Epithelial cell of esophagus (primary cell): ENCODE data around the gene TMEM123.
"Not testable (repeated sequence)": the region's sequence is repeated elsewhere in the genome, so short reads cannot be mapped to it uniquely, and the experiment has no call there.

Source experiments
- DNase-seq: peaks from one replicate; pipeline ENCODE4 v3.0.0; 2010; ENCODE audit warnings: low read depth
- H3K4me3 ChIP-seq: 2 replicates; pipeline ENCODE4 v1.5.1; 2011; ENCODE audit warnings: mild to moderate bottlenecking, low read length, control low read depth
- TF ChIP-seq, protein P1 (sequence below): IDR thresholded peaks from 2 replicates; pipeline ENCODE4 v1.5.1; 2011; ENCODE audit warnings: low read depth, mild to moderate bottlenecking, low read length, control low read depth, inconsistent platforms; ENCODE audit not compliant: insufficient read depth; ENCODE audit errors: missing control alignments

Gene TMEM123

GRCh38 chr11:102438311-102439062, 14.1 kb downstream of the TMEM123 start:
- no peak for DNase-seq
- TF ChIP-seq, protein P1, sequence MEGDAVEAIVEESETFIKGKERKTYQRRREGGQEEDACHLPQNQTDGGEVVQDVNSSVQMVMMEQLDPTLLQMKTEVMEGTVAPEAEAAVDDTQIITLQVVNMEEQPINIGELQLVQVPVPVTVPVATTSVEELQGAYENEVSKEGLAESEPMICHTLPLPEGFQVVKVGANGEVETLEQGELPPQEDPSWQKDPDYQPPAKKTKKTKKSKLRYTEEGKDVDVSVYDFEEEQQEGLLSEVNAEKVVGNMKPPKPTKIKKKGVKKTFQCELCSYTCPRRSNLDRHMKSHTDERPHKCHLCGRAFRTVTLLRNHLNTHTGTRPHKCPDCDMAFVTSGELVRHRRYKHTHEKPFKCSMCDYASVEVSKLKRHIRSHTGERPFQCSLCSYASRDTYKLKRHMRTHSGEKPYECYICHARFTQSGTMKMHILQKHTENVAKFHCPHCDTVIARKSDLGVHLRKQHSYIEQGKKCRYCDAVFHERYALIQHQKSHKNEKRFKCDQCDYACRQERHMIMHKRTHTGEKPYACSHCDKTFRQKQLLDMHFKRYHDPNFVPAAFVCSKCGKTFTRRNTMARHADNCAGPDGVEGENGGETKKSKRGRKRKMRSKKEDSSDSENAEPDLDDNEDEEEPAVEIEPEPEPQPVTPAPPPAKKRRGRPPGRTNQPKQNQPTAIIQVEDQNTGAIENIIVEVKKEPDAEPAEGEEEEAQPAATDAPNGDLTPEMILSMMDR: no peak
- no peak overlapping the region for H3K4me3 ChIP-seq

- no peak overlapping the region for H3K4me3 ChIP-seq
- TF ChIP-seq, protein P1: no peak
- no peak for DNase-seq
Measured at GRCh38 chr11:102437727-102438126, 14.8 kb downstream of the TMEM123 start.

DNA sequence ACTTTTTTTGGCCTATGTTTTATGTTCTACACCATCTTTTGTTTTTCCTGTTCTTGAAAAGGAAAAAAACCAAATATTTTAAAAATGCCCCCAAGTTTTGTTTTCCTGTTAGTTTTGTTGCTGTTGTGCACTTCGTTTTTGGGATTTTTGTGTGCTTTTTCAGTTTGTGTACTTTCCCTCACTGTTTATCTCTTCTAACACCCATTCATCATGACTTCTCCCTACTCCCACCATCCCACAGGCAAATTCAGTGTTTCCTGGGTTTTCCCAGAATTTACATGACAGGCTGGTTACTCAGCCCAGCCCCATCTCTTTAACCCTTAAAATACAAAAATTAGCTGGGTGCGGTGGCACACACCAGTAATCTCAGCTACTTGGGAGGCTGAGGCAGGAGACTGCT, 15.6 kb downstream of the TMEM123 start:
- DNase-seq: no peak
- no peak overlapping the region for H3K4me3 ChIP-seq
- TF ChIP-seq, protein P1: no peak

- TF ChIP-seq, protein P1: no peak
- no peak overlapping the region for H3K4me3 ChIP-seq
- DNase-seq: no peak
Measured at GRCh38 chr11:102436561-102436960, 16.0 kb downstream of the TMEM123 start.

GRCh38 chr11:102435688-102436087, 16.9 kb downstream of the TMEM123 start:
- no peak for DNase-seq
- no peak overlapping the region for H3K4me3 ChIP-seq
- TF ChIP-seq, protein P1: no peak

DNA sequence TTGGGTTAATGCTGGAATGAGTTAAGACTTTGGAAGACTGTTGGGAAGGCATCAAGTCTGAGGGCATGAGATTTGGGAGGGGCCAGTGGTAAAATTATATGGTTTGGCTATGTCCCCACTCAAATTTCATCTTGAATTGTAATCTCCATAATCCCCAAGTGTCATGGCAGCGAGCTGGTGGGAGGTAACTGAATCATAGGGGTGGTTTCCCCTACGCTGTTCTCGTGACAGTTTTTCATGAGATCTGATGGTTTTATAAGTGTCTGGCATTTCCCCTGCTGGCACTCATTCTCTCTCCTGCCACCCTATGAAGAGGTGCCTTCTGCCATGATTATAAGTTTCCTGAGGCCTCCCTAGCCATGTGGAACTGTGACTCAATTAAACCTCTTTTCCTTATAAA, 19.0 kb downstream of the TMEM123 start:
- DNase-seq, H3K4me3 ChIP-seq: not testable (repeated sequence)

DNA sequence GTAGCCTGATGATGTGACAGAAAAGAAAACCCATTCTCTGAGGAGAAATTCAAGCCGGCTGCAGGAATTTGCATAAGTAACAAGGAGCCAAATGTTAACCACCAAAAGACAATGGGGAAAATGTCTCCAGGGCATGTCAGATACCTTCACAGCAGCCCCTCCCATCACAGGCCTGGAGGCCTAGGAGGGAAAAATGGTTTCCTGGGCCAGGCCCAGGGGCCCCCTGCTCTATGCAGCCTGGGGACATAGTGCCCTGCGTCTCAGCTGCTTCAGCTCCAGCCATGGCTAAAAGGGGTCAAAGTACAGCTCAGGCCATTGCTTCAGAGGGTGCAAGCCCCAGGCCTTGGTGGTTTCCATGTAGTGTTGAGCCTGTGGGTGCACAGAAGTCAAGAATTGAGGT, 20.0 kb downstream of the TMEM123 start:
- not testable (repeated sequence) for DNase-seq, H3K4me3 ChIP-seq

DNA sequence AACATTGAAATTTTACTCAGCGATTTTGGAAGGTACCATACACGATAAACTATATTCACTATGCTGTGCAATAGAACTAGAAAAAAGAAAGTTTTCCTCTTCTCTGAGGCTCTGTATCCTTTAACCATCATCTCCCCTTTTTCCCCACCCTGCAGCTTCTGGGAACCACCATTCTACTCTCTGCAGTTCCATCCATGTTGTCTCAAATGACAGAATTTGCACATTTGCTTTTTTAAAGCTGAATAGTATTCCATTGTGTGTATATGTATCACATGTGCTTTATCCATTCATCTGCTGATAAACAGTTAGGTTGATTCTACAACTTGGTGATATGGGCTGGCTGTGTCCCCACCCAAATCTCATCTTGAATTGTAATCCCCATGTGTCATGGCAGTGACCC, 21.2 kb downstream of the TMEM123 start:
- TF ChIP-seq, protein P1: no peak
- DNase-seq: no peak
- no peak overlapping the region for H3K4me3 ChIP-seq
